Activated CD8-positive, alpha-beta memory T cell treated with anti-CD3 and anti-CD28 coated beads for 24 hours (primary cell): ENCODE results near the gene SMURF1.

Experiments used
- DNase-seq: peaks from one replicate; pipeline ENCODE4 v3.0.0-alpha.2; 2020

Gene SMURF1

GRCh38 chr7:99002827-99003212 is 141.1 kb downstream of the SMURF1 start:
- DNase-seq, result peak; percentile 53

- DNase-seq, result peak; percentile 58
Observed at GRCh38 chr7:99002148-99002826, 141.6 kb downstream of the SMURF1 start.

GRCh38 chr7:99001482-99002147 is 142.3 kb downstream of the SMURF1 start:
- DNase-seq, result peak; percentile 65

- DNase-seq, result peak; percentile 68
Observed at GRCh38 chr7:99000904-99001465, 142.9 kb downstream of the SMURF1 start.

GRCh38 chr7:99000196-99000903 is 143.6 kb downstream of the SMURF1 start:
- DNase-seq, result peak; percentile 57

GRCh38 chr7:98998821-98999725 is 144.8 kb downstream of the SMURF1 start:
- DNase-seq, result peak; percentile 43

GRCh38 chr7:98997846-98998245 is 146.1 kb downstream of the SMURF1 start:
- DNase-seq, result peak; percentile 9

GRCh38 chr7:98996150-98996552 is 147.8 kb downstream of the SMURF1 start:
- DNase-seq, result peak; percentile 60

GRCh38 chr7:98995523-98996149 is 148.3 kb downstream of the SMURF1 start:
- no peak for DNase-seq

- DNase-seq, result no peak
Observed at GRCh38 chr7:98995111-98995510, 148.8 kb downstream of the SMURF1 start.

GRCh38 chr7:98994046-98994944 is 149.6 kb downstream of the SMURF1 start:
- no peak for DNase-seq

GRCh38 chr7:98993024-98993897 is 150.6 kb downstream of the SMURF1 start:
- no peak for DNase-seq

- no peak for DNase-seq
Observed at GRCh38 chr7:98992076-98992475, 151.8 kb downstream of the SMURF1 start.

- DNase-seq, result no peak
Observed at GRCh38 chr7:98991141-98991540, 152.8 kb downstream of the SMURF1 start.

- no peak for DNase-seq
Observed at GRCh38 chr7:98990356-98990755, 153.6 kb downstream of the SMURF1 start.

GRCh38 chr7:98988641-98989040 is 155.3 kb downstream of the SMURF1 start:
- DNase-seq, result no peak

GRCh38 chr7:98985945-98986344 is 158.0 kb downstream of the SMURF1 start:
- DNase-seq, result no peak

- DNase-seq, result no peak
Observed at GRCh38 chr7:98985406-98985805, 158.5 kb downstream of the SMURF1 start.

- no peak for DNase-seq
Observed at GRCh38 chr7:98984126-98984525, 159.8 kb downstream of the SMURF1 start.

GRCh38 chr7:98982686-98983085 is 161.2 kb downstream of the SMURF1 start:
- DNase-seq, result no peak
